NCI-H1092 treated with DMSO at 0.1 percent for 48 hours (cell line): ENCODE measurements around the gene EDRF1.
"Not testable (repeated sequence)": the region's sequence is repeated elsewhere in the genome, so short reads cannot be mapped to it uniquely, and the experiment has no call there.

Source experiments
- DNase-seq: peaks from one replicate; lab custom pipeline; 2025; lab: John Stamatoyannopoulos, UW

Gene EDRF1

GRCh38 chr10:125707541-125708468 lies 11.7 kb upstream of the EDRF1 start:
- no peak for DNase-seq

DNA sequence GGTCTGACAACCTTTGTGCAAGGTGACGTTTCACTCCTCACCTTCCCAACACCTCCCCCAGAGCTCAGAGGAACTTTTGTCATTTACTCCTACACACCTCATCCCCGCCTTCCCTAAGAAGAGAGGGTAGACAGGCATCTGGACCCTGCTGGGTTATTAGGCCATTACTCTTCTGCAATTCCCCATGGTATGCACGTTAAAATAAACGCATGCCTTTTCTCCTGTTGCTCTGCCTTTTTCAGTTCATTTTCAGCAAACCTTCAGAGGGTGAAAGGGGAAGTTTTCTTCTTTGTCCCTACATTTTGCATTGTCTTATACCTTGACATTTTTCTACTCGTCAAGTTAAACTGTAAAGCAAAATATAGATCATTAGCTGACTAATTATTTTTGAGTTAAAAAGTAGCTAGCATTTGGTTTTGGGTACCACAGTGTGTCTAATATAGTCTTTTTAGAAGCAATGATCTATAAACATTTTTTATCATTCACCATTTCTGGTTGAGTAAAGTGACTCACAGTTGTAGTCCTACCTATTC lies 10.5 kb upstream of the EDRF1 start:
- no peak for DNase-seq

DNA sequence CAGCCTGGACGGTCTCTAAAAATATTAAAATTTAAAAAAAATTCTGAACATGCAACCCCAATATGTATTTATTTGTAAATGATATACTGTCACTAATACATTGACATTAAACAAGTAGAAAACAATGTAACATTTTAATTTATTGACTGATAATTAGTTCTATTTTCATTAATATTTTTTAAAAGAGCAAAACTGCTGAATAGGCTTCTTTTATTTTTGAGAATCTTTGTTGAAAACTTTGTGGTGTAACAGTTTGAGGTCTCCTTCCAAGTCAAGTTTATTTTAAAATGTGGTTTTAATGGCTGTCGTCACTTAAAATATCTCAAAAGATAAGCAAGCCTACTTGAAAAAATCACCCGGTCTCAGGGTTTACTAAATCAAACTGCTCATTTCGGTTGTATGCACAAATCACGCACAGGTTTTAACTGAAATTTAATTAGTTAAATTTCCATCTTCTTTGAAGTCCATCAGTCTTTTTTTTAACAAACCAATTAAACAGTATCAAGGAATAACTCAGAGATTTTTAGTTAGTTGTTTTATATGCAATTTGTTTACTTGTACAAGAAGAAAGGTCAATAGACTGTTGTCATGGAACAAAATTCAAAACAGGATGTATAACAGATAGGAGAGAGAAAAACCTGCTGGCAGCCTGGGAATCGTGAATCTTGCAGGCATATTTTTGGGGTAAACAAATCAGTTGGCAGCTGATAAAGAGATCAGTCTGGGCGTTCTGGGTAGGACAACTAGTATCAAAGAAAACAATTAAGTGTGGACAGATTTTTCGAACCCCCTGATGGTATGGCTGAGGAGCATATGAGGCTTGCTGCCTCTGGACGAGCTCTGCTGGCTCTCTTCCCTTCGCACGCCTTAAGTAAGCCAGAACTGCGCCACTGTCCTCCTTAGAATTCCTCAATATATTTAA lies 9.7 kb upstream of the EDRF1 start:
- DNase-seq: no peak

DNA sequence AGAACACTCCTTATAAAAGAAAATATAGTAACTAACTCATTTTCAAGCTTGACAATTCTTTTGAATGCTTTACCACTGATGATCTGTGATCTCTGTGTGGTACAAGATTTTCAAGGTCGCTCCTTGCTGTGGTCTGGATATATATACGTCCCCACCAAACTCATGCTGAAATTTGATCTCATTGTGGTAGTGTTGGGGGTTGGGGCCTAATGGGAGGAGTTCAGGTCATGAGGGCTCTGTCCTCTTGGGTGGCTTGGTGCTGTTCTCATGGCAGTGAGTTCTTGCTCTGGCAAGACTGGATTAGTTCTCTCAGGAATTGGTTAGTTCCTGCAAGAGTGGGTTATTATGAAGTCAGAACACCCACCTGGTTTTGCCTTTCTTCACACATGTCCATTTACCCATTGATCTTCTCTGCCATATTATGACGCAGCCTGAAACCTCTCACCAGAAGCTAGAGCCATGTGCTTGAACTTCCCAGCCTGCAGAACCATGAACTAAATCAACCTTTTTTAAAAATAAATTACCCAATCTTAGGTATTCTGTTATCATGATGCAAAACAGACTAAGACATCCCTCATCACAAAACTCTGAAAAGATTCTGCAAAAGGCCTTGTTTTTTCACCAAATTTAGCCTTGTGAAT lies 8.3 kb upstream of the EDRF1 start:
- no peak for DNase-seq

GRCh38 chr10:125714728-125715127 lies 4.8 kb upstream of the EDRF1 start:
- DNase-seq: not testable (repeated sequence)

- DNase-seq: peak; percentile 20
Observed at GRCh38 chr10:125720002-125720382, 483 bp downstream of the EDRF1 start.

DNA sequence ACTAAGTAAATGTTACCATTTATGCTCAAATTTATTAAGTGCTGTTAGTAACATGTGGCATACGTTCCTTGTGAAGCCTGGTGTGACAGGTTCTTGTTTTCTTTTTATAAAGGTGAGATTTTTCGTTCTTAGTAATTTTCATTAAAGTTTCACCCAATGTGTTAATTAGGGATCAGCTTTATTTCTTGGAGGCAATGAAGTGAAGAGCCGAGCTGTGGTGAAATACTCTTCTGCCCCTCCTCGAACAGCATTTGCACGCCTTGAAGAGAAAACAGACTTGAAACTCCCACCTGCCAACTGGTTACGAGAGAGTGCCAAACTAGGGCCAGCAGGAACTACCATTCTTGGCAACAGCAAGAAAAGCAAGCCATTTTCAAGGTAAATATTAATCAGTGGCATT lies 1.5 kb downstream of the EDRF1 start:
- no peak for DNase-seq

- no peak for DNase-seq
Observed at GRCh38 chr10:125722811-125723210, 3.3 kb downstream of the EDRF1 start.

- no peak for DNase-seq
Observed at GRCh38 chr10:125726914-125727313, 7.4 kb downstream of the EDRF1 start.

- no peak for DNase-seq
Observed at GRCh38 chr10:125727436-125727835, 7.9 kb downstream of the EDRF1 start.

- DNase-seq: no peak
Observed at GRCh38 chr10:125734148-125734547, 14.6 kb downstream of the EDRF1 start.

GRCh38 chr10:125734823-125735222 lies 15.3 kb downstream of the EDRF1 start:
- no peak for DNase-seq

DNA sequence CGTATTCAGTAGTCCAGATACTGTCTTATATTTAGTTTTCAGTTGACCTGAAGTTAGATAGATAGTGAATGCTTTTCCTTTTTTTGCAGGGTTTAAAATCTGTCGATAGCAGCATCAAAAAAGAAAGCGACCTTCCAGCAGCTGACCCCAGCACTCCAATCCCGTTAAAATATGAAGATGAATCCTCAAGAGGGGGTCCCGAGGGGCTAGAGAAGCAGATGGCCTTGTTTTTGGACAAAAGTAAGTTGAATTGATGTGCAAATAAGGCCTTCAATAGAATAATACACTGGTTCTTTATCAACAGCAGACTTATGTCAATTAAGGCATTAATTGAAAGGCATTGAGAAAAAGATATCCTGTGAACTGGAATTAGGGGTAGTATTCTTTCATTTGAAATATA lies 18.7 kb downstream of the EDRF1 start:
- DNase-seq: no peak

- DNase-seq: no peak
Observed at GRCh38 chr10:125739994-125740679, 20.6 kb downstream of the EDRF1 start.

DNA sequence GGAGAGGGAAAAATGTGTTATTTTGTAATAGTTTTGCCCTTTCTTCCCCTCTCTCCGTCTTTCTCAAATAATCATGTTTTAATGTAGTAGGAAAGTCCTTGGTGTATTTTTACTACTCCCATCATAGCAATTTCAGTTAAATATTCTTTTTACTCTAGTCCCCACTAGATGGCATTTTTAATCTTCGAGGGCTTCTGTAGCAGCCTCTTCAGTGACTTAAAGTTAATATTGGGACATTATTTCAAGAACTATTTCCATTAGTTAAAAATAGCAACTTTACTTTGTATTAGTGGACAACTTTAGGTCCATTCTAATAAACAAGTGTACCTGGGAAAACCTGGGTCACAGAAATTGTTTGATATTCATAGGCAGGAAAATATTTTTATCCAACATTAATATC lies 23.0 kb downstream of the EDRF1 start:
- no peak for DNase-seq

GRCh38 chr10:125744909-125745308 lies 25.4 kb downstream of the EDRF1 start:
- no peak for DNase-seq

DNA sequence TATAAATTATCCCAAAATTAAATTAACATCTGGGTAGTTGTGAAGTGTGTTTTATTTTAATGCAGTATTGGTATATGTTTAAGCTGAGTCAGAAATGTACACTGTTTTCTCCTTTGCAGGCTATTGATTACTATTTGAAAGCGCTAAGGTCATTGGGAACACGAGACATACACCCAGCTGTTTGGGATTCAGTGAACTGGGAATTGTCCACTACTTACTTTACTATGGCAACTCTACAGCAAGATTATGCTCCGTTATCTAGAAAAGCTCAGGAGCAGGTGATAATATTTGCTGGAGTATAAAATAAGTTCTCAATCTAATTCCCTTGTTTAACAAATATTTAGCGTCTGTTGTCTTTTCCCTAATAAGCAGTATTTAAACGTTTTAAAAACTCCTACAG lies 27.9 kb downstream of the EDRF1 start:
- no peak for DNase-seq

GRCh38 chr10:125756196-125756595 lies 36.7 kb downstream of the EDRF1 start:
- DNase-seq: peak; percentile 69

DNA sequence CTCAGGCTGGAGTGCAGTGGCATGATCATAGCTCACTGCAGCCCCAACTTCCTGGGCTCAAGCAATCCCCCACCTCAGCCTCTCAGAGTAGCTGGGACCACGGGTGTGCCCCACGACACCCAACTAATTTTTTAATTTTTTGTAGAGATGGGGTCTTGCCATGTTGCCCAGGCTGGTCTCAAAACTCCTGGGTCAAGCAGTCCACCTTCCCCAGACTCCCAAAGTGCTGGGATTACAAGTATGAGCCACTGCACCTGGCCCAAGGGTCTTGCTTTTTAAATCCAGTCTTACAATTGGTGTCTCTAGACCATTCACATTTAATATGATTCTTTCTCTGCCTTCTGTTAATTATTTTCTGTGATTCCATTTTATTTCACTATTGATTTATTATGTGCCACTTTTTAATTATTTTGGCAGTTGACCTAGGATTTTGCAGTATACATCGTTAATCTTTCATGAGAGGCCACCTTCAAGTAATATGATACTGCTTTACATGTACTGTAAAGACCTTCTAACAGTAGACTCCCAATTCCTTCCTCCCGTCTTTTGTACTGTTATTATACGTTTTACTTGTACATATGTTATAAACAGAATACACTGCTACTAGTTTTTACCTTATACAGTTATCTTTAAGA lies 37.5 kb downstream of the EDRF1 start:
- DNase-seq: no peak

DNA sequence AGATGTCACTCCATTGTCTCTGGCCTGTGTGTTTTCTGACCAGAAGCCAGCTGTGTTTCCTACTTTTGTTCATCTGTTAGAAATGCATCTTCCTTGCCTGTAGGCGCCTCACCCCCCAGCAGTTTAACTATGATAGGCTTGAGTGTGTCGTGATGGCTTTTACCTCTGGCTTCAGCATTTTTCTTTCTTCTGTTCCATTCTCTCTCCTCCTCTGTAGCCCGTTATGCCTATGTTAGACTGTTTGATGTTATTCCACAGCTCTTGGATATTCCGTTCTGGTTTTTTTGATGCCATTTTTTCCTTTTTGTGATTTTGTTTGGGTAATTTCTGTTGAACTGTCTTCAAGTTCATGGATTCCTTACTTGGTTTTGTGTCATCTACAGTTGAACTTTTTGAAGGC lies 38.2 kb downstream of the EDRF1 start:
- DNase-seq: no peak

DNA sequence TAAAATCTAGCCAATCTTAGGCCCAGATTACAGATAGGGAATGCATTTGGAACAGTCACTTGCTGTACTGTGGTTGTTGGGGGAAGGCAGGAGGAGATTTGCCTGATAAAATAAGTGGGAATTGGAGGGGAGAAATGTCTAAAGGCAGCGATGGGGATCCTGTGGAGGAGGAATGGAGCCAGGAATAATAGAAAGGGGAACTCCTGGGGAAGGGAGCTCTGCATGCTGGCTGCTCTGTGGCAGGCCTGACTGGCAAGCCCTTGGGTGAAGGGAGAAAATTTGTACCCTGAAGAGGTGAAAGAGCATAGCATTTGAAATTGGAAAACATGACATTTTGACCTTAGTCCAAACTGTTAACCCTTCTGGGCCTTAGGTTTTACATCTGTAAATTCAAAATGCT lies 42.5 kb downstream of the EDRF1 start:
- DNase-seq: no peak
